GM15510 (cell line): ENCODE data around the gene S100A7A.

ENCODE experiments used
- POLR2A ChIP-seq: IDR thresholded peaks from 3 replicates; pipeline ENCODE4 v1.6.1; 2011; ENCODE audit warnings: borderline replicate concordance; ENCODE audit not compliant: insufficient read length; ENCODE audit errors: extremely low read depth

S100A7A gene

GRCh38 chr1:153431002-153431401 is 14.7 kb downstream of the S100A7A start:
- TF ChIP-seq POLR2A, result no peak

- TF ChIP-seq POLR2A, result no peak
Measured at GRCh38 chr1:153431427-153431826, 15.1 kb downstream of the S100A7A start.

- no peak for TF ChIP-seq POLR2A
Measured at GRCh38 chr1:153431928-153432327, 15.6 kb downstream of the S100A7A start.

- no peak for TF ChIP-seq POLR2A
Measured at GRCh38 chr1:153432874-153433681, 16.8 kb downstream of the S100A7A start.

GRCh38 chr1:153434746-153435455 is 18.6 kb downstream of the S100A7A start:
- TF ChIP-seq POLR2A, result no peak

GRCh38 chr1:153437236-153437635 is 20.9 kb downstream of the S100A7A start:
- TF ChIP-seq POLR2A, result no peak

- TF ChIP-seq POLR2A, result no peak
Measured at GRCh38 chr1:153438599-153438998, 22.3 kb downstream of the S100A7A start.

GRCh38 chr1:153439273-153439672 is 23.0 kb downstream of the S100A7A start:
- TF ChIP-seq POLR2A, result no peak

- TF ChIP-seq POLR2A, result no peak
Measured at GRCh38 chr1:153441238-153441755, 25.0 kb downstream of the S100A7A start.

- TF ChIP-seq POLR2A, result no peak
Measured at GRCh38 chr1:153443486-153443885, 27.2 kb downstream of the S100A7A start.

GRCh38 chr1:153444078-153444477 is 27.8 kb downstream of the S100A7A start:
- no peak for TF ChIP-seq POLR2A

- no peak for TF ChIP-seq POLR2A
Measured at GRCh38 chr1:153447498-153448170, 31.3 kb downstream of the S100A7A start.

- no peak for TF ChIP-seq POLR2A
Measured at GRCh38 chr1:153456396-153456795, 40.1 kb downstream of the S100A7A start.

- TF ChIP-seq POLR2A, result no peak
Measured at GRCh38 chr1:153459655-153460054, 43.3 kb downstream of the S100A7A start.

GRCh38 chr1:153460551-153460950 is 44.2 kb downstream of the S100A7A start, which contains the start of gene S100A7:
TSS of gene S100A7 (minus strand) at chr1:153460651. CDS start at chr1:153459013, 1,638 bp downstream.
- no peak for TF ChIP-seq POLR2A
